ENCODE data around the gene LCN6.
"Not testable (repeated sequence)": the region's sequence is repeated elsewhere in the genome, so short reads cannot be mapped to it uniquely, and the experiment has no call there.

Gene LCN6

GRCh38 chr9:136782452-136782851 is 34.1 kb upstream of the LCN6 start:
- no peak for DNase-seq

- DNase-seq, result no peak
Observed at GRCh38 chr9:136779808-136780207, 31.5 kb upstream of the LCN6 start.

GRCh38 chr9:136777359-136777758 is 29.0 kb upstream of the LCN6 start:
- no peak for DNase-seq

- no peak for DNase-seq
Observed at GRCh38 chr9:136776947-136777346, 28.6 kb upstream of the LCN6 start.

- DNase-seq, result no peak
Observed at GRCh38 chr9:136775191-136775590, 26.9 kb upstream of the LCN6 start.

GRCh38 chr9:136774416-136775045 is 26.2 kb upstream of the LCN6 start:
- no peak for DNase-seq

GRCh38 chr9:136773386-136774044 is 25.2 kb upstream of the LCN6 start:
- peak in 1 of 2 experiments; percentile 49 for DNase-seq

- no peak for DNase-seq
Observed at GRCh38 chr9:136771907-136772415, 23.6 kb upstream of the LCN6 start.

GRCh38 chr9:136769710-136770191 is 21.4 kb upstream of the LCN6 start:
- DNase-seq, result peak in 1 of 2 experiments; percentile 43

- peak; percentile 56 to 77 for DNase-seq
Observed at GRCh38 chr9:136766410-136767120, 18.2 kb upstream of the LCN6 start.

- DNase-seq, result not testable (repeated sequence)
Observed at GRCh38 chr9:136765745-136766409, 17.6 kb upstream of the LCN6 start.

- DNase-seq, result no peak
Observed at GRCh38 chr9:136765041-136765440, 16.7 kb upstream of the LCN6 start.

- no peak for DNase-seq
Observed at GRCh38 chr9:136764301-136764891, 16.1 kb upstream of the LCN6 start, which contains the start of gene LCN15. Gene LCN15, minus strand, starts transcription at chr9:136764518. Its CDS starts 30 bp downstream, at chr9:136764488.

GRCh38 chr9:136763649-136764035 is 15.3 kb upstream of the LCN6 start:
- DNase-seq, result no peak

- DNase-seq, result no peak
Observed at GRCh38 chr9:136762915-136763648, 14.8 kb upstream of the LCN6 start.

GRCh38 chr9:136762221-136762691 is 13.9 kb upstream of the LCN6 start:
- DNase-seq, result no peak

- no peak for DNase-seq
Observed at GRCh38 chr9:136761545-136761981, 13.2 kb upstream of the LCN6 start.

- DNase-seq, result peak; percentile 59 to 72
Observed at GRCh38 chr9:136760834-136761544, 12.7 kb upstream of the LCN6 start.

GRCh38 chr9:136760424-136760823 is 12.1 kb upstream of the LCN6 start:
- DNase-seq, result no peak

- no peak for DNase-seq
Observed at GRCh38 chr9:136759436-136760325, 11.4 kb upstream of the LCN6 start.

Measured in NCI-H524 (cell line).